ENCODE data around the gene GFAP.

Gene GFAP

GRCh38 chr17:44880062-44880461 is 35.2 kb downstream of the GFAP start:
- Histone ChIP-seq H4K8ac (ENCODE audit: low read depth, low read length) (no peak overlapping the region), H3K9ac (ENCODE audit: low read depth, low read length, poor library complexity) (no peak overlapping the region), H3K18ac (ENCODE audit: low read length) (no peak overlapping the region), H3K27me3 (ENCODE audit: control insufficient read depth in 3 of 3, insufficient read depth in 3 of 3, low read depth in 1 of 3, low read length in 3 of 3) (no peaks in the 10 kb centered on the region), H2AK5ac (ENCODE audit: low read depth, low read length) (no peak overlapping the region), H3K27ac (replicated peaks; ENCODE audit: low read length) (no peak overlapping the region), H3K79me1 (ENCODE audit: low read depth, low read length) (no peaks in the 10 kb centered on the region), H3K4me1 (ENCODE audit: control insufficient read depth in 2 of 2, insufficient read depth in 1 of 2, low read depth in 1 of 2, low read length in 2 of 2) (no peaks in the 10 kb centered on the region), H3K9me3 (replicated peaks in 1 of 2; ENCODE audit: control insufficient read depth in 2 of 2, insufficient read depth in 1 of 2, low read depth in 1 of 2, low read length in 2 of 2) (no peaks in the 10 kb centered on the region), H3K14ac (ENCODE audit: low read length) (no peak overlapping the region), H3K4ac (ENCODE audit: low read length) (no peak overlapping the region), H2AFZ (ENCODE audit: low read length) (no peak overlapping the region), H3K36me3 (replicated peaks in 1 of 2; ENCODE audit: control insufficient read depth in 2 of 2, insufficient read depth in 2 of 2, low read length in 2 of 2) (peaks cover 36 to 97% of the 10 kb centered on the region in 2 donors), H2BK120ac (ENCODE audit: low read depth, low read length) (no peak overlapping the region), H2BK12ac (ENCODE audit: low read length) (no peak overlapping the region), H2BK5ac (ENCODE audit: low read length) (no peak overlapping the region), H3K4me2 (ENCODE audit: insufficient read depth, low read length, poor library complexity, severe bottlenecking) (no peak overlapping the region), H3K4me3 (ENCODE audit: low read length in 2 of 2) (no peak overlapping the region), H4K91ac (ENCODE audit: low read depth, low read length, poor library complexity) (no peak overlapping the region), H2BK15ac (ENCODE audit: low read length) (no peak overlapping the region), H3K23ac (ENCODE audit: low read depth, low read length, poor library complexity) (no peak overlapping the region)
- DNase-seq (ENCODE audit: low spot score) = no peak
- WGBS, 2 donors (ENCODE audit: extremely low coverage in 2 of 2, insufficient read length in 2 of 2, insufficient replicate concordance in 1 of 2) = no CpG with 5 or more reads among the region's 2 CpGs

DNA sequence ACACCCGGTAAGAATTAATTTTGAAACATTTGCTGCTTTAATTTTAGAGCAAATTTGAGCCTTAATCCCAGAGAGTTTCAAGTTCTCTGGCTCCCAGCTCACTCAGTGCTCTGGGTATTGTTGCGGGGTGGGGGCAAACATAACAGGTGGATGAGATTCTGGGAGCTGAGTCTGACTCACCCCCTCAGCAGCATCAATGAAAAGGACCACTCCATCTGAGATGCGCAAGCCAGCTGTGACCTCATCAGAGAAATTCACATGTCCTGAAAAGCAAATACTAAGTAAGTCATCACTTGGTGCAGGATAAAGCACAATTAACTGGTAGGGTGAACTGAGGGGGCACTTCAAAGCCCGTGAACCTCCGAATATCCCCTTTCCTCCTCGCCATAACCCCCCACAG is 35.9 kb downstream of the GFAP start:
- Histone ChIP-seq H4K8ac (ENCODE audit: low read depth, low read length) (no peak overlapping the region), H3K4me3 (ENCODE audit: low read length in 2 of 2) (no peak overlapping the region), H3K4me1 (ENCODE audit: control insufficient read depth in 2 of 2, insufficient read depth in 1 of 2, low read depth in 1 of 2, low read length in 2 of 2) (no peaks in the 10 kb centered on the region), H3K79me1 (ENCODE audit: low read depth, low read length) (no peaks in the 10 kb centered on the region), H3K18ac (ENCODE audit: low read length) (no peak overlapping the region), H2BK12ac (ENCODE audit: low read length) (no peak overlapping the region), H2BK120ac (ENCODE audit: low read depth, low read length) (no peak overlapping the region), H3K27ac (replicated peaks; ENCODE audit: low read length) (no peak overlapping the region), H3K9ac (ENCODE audit: low read depth, low read length, poor library complexity) (no peak overlapping the region), H3K9me3 (replicated peaks in 1 of 2; ENCODE audit: control insufficient read depth in 2 of 2, insufficient read depth in 1 of 2, low read depth in 1 of 2, low read length in 2 of 2) (no peaks in the 10 kb centered on the region), H4K91ac (ENCODE audit: low read depth, low read length, poor library complexity) (no peak overlapping the region), H3K27me3 (ENCODE audit: control insufficient read depth in 3 of 3, insufficient read depth in 3 of 3, low read depth in 1 of 3, low read length in 3 of 3) (no peaks in the 10 kb centered on the region), H2BK5ac (ENCODE audit: low read length) (no peak overlapping the region), H3K4ac (ENCODE audit: low read length) (no peak overlapping the region), H3K23ac (ENCODE audit: low read depth, low read length, poor library complexity) (no peak overlapping the region), H3K14ac (ENCODE audit: low read length) (no peak overlapping the region), H2AFZ (ENCODE audit: low read length) (no peak overlapping the region), H3K4me2 (ENCODE audit: insufficient read depth, low read length, poor library complexity, severe bottlenecking) (no peak overlapping the region), H2BK15ac (ENCODE audit: low read length) (no peak overlapping the region), H2AK5ac (ENCODE audit: low read depth, low read length) (no peak overlapping the region), H3K36me3 (replicated peaks in 1 of 2; ENCODE audit: control insufficient read depth in 2 of 2, insufficient read depth in 2 of 2, low read length in 2 of 2) (peaks cover 30 to 97% of the 10 kb centered on the region in 2 donors)
- DNase-seq (ENCODE audit: low spot score) = no peak
- WGBS, 2 donors (ENCODE audit: extremely low coverage in 2 of 2, insufficient read length in 2 of 2, insufficient replicate concordance in 1 of 2) = no CpG with 5 or more reads among the region's 6 CpGs

- Histone ChIP-seq H3K79me1 (ENCODE audit: low read depth, low read length) (no peaks in the 10 kb centered on the region), H3K9ac (ENCODE audit: low read depth, low read length, poor library complexity) (no peak overlapping the region), H2BK12ac (ENCODE audit: low read length) (no peak overlapping the region), H3K27me3 (ENCODE audit: control insufficient read depth in 3 of 3, insufficient read depth in 3 of 3, low read depth in 1 of 3, low read length in 3 of 3) (no peaks in the 10 kb centered on the region), H4K8ac (ENCODE audit: low read depth, low read length) (no peak overlapping the region), H3K4me2 (ENCODE audit: insufficient read depth, low read length, poor library complexity, severe bottlenecking) (no peak overlapping the region), H3K4me3 (ENCODE audit: low read length in 2 of 2) (no peak overlapping the region), H3K14ac (ENCODE audit: low read length) (no peak overlapping the region), H3K4ac (ENCODE audit: low read length) (no peak overlapping the region), H2BK15ac (ENCODE audit: low read length) (no peak overlapping the region), H3K18ac (ENCODE audit: low read length) (no peak overlapping the region), H3K23ac (ENCODE audit: low read depth, low read length, poor library complexity) (no peak overlapping the region), H4K91ac (ENCODE audit: low read depth, low read length, poor library complexity) (no peak overlapping the region), H2BK5ac (ENCODE audit: low read length) (no peak overlapping the region), H3K9me3 (replicated peaks in 1 of 2; ENCODE audit: control insufficient read depth in 2 of 2, insufficient read depth in 1 of 2, low read depth in 1 of 2, low read length in 2 of 2) (no peaks in the 10 kb centered on the region), H2BK120ac (ENCODE audit: low read depth, low read length) (no peak overlapping the region), H2AFZ (ENCODE audit: low read length) (no peak overlapping the region), H3K4me1 (ENCODE audit: control insufficient read depth in 2 of 2, insufficient read depth in 1 of 2, low read depth in 1 of 2, low read length in 2 of 2) (no peaks in the 10 kb centered on the region), H3K27ac (replicated peaks; ENCODE audit: low read length) (no peak overlapping the region), H2AK5ac (ENCODE audit: low read depth, low read length) (no peak overlapping the region), H3K36me3 (replicated peaks in 1 of 2; ENCODE audit: control insufficient read depth in 2 of 2, insufficient read depth in 2 of 2, low read length in 2 of 2) (peaks cover 33 to 96% of the 10 kb centered on the region in 2 donors)
- no peak for DNase-seq (ENCODE audit: low spot score)
- no CpG with 5 or more reads among the region's 6 CpGs for WGBS, 2 donors (ENCODE audit: extremely low coverage in 2 of 2, insufficient read length in 2 of 2, insufficient replicate concordance in 1 of 2)
Measured at GRCh38 chr17:44878627-44879221, 36.6 kb downstream of the GFAP start.

- Histone ChIP-seq H3K4me2 (ENCODE audit: insufficient read depth, low read length, poor library complexity, severe bottlenecking) (no peak overlapping the region), H3K9me3 (replicated peaks in 1 of 2; ENCODE audit: control insufficient read depth in 2 of 2, insufficient read depth in 1 of 2, low read depth in 1 of 2, low read length in 2 of 2) (no peaks in the 10 kb centered on the region), H3K18ac (ENCODE audit: low read length) (no peak overlapping the region), H2BK5ac (ENCODE audit: low read length) (no peak overlapping the region), H2BK15ac (ENCODE audit: low read length) (no peak overlapping the region), H3K4me3 (ENCODE audit: low read length in 2 of 2) (no peak overlapping the region), H3K4me1 (ENCODE audit: control insufficient read depth in 2 of 2, insufficient read depth in 1 of 2, low read depth in 1 of 2, low read length in 2 of 2) (no peaks in the 10 kb centered on the region), H2AFZ (ENCODE audit: low read length) (no peak overlapping the region), H2AK5ac (ENCODE audit: low read depth, low read length) (no peak overlapping the region), H2BK120ac (ENCODE audit: low read depth, low read length) (no peak overlapping the region), H3K36me3 (replicated peaks in 1 of 2; ENCODE audit: control insufficient read depth in 2 of 2, insufficient read depth in 2 of 2, low read length in 2 of 2) (peaks cover 31 to 94% of the 10 kb centered on the region in 2 donors), H3K27ac (replicated peaks; ENCODE audit: low read length) (no peak overlapping the region), H4K91ac (ENCODE audit: low read depth, low read length, poor library complexity) (no peak overlapping the region), H4K8ac (ENCODE audit: low read depth, low read length) (no peak overlapping the region), H3K27me3 (ENCODE audit: control insufficient read depth in 3 of 3, insufficient read depth in 3 of 3, low read depth in 1 of 3, low read length in 3 of 3) (no peaks in the 10 kb centered on the region), H3K79me1 (ENCODE audit: low read depth, low read length) (no peaks in the 10 kb centered on the region), H3K23ac (ENCODE audit: low read depth, low read length, poor library complexity) (no peak overlapping the region), H3K4ac (ENCODE audit: low read length) (no peak overlapping the region), H2BK12ac (ENCODE audit: low read length) (no peak overlapping the region), H3K14ac (ENCODE audit: low read length) (no peak overlapping the region), H3K9ac (ENCODE audit: low read depth, low read length, poor library complexity) (no peak overlapping the region)
- WGBS, 2 donors (ENCODE audit: extremely low coverage in 2 of 2, insufficient read length in 2 of 2, insufficient replicate concordance in 1 of 2) = no CpG with 5 or more reads among the region's 5 CpGs
- no peak for DNase-seq (ENCODE audit: low spot score)
Measured at GRCh38 chr17:44877121-44877520, 38.2 kb downstream of the GFAP start.
